Tibial nerve (tissue), 4 donors: ENCODE data around the gene B4GALT6.

Experiments
- CTCF ChIP-seq, 5 experiments: fragments of 200-600 bp in 3 of 5; fragments of 450-650 bp in 2 of 5; sonication (generic) in 3 of 5; IDR thresholded peaks; one replicate each; pipeline ENCODE4 v1.5.1; 2016 to 2019; ENCODE audit warnings: antibody characterized with exemption in 5 of 5, mild to moderate bottlenecking in 3 of 5, moderate library complexity in 2 of 5
- EP300 ChIP-seq, 2 donors: sonication (generic); formaldehyde crosslinking; IDR thresholded peaks; one replicate each; pipeline ENCODE4 v1.6.1; 2017; ENCODE audit warnings: antibody characterized with exemption in 2 of 2, mild to moderate bottlenecking in 1 of 2
- POLR2A ChIP-seq, 2 donors: fragments of 450-650 bp; IDR thresholded peaks; one replicate each; pipeline ENCODE4 v1.6.1; 2017; ENCODE audit warnings: antibody characterized with exemption in 2 of 2, mild to moderate bottlenecking in 2 of 2, moderate library complexity in 2 of 2

- TF ChIP-seq CTCF (IDR thresholded peaks at IDR 0.05) (no peak), POLR2A (IDR thresholded peaks at IDR 0.05) (no peak), EP300 (IDR thresholded peaks at IDR 0.05) (no peak)
Measured at GRCh38 chr18:31636387-31636786, 48.0 kb downstream of the B4GALT6 start.
